ENCODE results near the gene KRT12.

Gene KRT12

DNA sequence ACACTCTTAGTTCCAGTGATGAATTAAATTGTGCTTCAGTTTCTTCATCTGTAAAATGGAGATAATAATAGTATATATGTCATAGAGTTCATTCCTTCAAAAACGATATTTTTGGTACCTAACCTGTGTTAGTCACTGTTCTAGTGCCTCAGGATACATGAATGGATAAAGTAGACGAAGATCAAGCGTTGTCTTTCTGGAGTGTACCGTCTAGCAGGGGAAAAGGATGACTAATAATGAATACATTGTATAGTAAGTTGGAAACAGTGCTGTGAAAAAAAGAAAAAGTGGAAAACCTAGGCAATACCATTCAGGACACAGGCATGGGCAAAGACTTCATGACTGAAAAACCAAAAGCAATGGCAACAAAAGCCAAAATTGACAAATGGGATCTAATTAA is 53.2 kb downstream of the KRT12 start:
- no peak for DNase-seq

DNA sequence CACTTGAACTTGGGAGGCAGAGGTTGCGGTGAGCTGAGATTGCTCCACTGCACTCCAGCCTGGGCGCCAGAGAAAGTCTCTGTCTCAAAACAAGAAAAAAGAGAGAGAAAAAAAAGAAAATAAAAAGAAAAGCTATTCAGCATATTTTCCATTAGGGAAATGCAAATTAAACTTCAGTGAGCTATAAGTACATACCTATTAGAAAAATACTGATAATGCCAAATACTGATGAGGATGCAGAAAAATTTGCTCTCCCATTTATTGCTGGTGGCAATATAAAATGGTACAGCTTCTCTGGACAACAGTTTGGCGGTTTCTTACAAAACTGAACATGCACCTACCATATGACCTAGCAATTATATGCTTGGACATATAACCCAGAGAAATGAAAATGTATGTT is 54.4 kb downstream of the KRT12 start:
- DNase-seq, result no peak

Measured in DMS 273 treated with DMSO at 0.1 percent for 48 hours (cell line).